Activated CD4-positive, CD25-positive, alpha-beta regulatory T cell treated with anti-CD3 and anti-CD28 coated beads, Interleukin-2, amount 50 U/mL, for 16 hours (primary cell): ENCODE data around the gene TMEM109.

Experiments used
- DNase-seq: peaks from one replicate; pipeline ENCODE4 v3.0.0-alpha.2; 2020; ENCODE audit warnings: low read depth, low spot score

Gene TMEM109

DNA sequence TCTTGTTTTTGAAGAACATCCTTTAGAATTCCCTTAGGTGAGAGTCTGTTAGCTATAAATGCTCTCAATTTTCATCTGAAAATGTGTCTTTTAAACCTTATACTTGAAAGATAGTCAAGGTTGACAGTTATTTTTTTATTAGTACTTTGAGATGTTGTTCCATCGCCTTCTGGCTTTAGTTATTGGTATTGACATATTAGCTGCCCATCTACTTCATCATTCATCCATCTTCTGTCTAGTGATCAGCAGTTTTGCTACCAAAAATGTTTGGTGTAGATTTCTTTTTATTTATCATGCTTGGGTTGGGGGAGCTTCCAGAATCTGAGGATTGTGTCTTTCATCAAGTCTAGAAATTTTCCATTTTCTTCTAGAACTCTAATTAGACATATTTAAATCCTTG, 54.3 kb downstream of the TMEM109 start:
- no peak for DNase-seq

DNA sequence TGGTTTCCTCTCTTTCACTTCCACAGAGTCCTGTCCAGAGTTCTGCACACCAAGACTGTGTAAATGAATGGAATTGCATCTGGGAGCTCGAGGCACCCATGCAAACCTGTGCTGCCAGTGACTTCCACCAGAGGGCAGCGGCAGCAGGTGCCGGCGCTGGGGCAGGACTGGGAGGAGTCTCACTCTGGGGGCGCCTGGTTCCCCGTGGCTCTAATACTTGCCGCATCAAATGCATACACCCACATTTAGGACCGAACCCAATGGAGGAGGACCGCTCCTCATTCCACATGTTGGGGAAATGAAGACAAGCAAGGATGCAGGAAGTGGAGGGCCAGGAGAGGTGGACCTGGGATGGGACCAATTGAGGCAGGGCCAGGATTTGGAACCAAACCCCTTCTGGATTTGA, 56.4 kb downstream of the TMEM109 start:
- peak; percentile 63 for DNase-seq

DNA sequence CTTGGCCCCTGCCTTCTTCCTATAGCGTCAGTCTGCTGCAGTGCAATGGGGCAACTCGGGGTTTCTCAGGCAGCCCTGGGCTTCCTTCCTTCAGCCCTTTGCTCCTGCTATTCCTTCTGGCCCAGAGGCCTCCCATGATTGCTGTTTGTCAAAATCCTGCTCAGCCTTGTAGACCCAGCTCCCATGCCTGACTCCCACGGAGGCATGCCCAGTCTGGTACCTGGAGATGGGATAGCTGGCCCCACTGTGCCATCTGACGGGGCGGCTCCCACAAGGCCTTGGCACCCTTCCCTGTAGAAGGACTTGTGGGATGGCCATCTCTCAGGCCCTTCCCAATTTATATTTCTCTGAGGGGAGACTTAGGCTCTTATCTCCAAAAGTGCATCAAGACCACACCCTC, 56.9 kb downstream of the TMEM109 start:
- no peak for DNase-seq

DNA sequence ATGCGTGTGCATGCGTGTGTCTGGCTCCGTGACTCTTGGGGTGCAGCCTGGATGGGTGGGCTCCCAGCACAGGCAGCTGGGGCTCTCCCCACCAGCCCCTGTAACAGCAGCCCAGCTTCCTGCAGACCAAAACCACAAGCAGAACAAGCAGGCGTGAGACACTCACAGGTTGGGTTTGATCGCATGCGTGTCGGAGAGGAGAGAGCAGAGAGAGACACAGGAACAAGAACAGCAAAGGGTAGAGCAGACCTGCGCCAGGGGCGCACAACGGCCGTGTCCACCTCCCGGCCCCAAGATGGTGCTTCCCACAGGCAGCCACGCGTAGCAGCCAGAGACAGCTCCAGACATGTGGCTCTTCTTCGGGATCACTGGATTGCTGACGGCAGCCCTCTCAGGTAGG, 57.6 kb downstream of the TMEM109 start, which contains the start of gene CD6:
TSS of gene CD6 (plus strand) at position 161 of the 400 bp plus-strand sequence. CDS start at position 347, 186 bp downstream.
- peak; percentile 40 for DNase-seq

DNA sequence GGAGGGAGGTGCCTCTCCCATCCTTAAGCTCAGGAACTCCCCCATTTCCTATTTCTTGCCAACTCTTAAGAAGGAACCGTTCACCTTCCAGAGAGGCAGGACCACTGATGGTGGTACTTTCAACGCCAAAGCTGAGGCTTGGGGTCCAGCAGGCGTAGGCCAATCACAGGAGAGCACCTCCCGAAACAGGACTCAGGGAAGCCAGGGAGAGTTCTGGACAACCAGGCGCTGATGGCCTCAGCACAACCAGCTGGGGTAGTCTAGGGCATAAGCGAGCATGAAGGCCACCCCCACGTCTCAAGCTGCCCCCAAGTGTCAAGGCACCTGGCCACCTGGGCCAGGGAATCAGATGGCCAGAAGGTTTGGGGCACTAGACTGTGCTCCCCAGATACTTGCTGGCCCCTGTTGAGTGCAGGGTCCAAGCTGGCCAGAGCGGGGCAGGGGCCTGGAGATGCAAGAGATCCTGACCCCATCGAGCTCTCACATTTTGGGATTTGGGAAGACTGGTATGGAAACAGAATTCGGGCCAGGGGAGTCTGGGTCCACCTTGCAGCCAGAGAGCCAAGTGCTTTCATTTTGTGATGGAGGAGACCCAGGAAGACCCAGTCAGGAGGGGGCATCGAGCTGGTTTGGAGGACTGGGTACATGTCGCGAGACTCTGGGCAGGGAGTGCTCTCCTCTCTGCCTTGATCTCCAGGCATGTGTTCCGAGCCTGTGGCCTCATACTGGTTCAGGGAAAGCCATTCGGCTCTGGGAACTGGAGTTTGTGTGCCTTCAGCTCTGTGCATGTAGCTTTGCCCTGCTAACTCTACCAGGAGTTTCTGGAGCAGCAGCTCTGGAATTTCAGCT, 58.4 kb downstream of the TMEM109 start:
- DNase-seq: no peak
